ENCODE results near the gene SLC66A3.

DNA sequence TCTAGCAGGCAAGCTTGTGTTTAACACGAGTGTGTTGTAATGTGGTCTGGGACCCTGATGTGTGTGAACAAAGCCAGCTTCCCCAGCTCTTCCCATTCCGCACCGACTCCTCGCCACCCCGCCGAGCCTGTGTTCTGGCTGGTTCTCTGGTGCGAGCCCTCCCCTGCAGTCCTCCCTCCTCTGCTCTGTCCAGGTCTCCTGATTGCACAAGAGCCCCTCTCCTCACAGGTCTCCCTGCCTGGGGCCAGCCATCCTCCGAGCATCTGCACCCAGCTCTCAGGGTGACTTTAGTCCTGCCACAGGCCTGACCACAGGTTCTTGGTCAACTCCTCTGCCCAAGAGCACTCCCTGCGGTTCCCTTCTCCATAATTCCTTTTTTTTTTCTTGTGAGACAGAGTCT, 13.2 kb downstream of the SLC66A3 start:
- TF ChIP-seq EZH2 (IDR thresholded peaks at IDR 0.05) (no peak), POLR2AphosphoS5 (IDR thresholded peaks at IDR 0.05; ENCODE audit: borderline replicate concordance, low read depth, low read length) (no peak), FOXP2 (optimal IDR thresholded peaks at IDR 0.05; ENCODE audit: control extremely low read depth, extremely low read length, insufficient read depth) (no peak)

All from SK-N-MC (cell line).